ENCODE measurements around the gene FNBP1. TPM values are rescaled to one million over a fixed set of nuclear protein-coding genes. Genes with fewer than 3 reads are reported as not detected.

FNBP1 gene
- total and polyA plus RNA-seq, 5 donors: 10.8 to 27.5 (median 26.3) TPM

DNA sequence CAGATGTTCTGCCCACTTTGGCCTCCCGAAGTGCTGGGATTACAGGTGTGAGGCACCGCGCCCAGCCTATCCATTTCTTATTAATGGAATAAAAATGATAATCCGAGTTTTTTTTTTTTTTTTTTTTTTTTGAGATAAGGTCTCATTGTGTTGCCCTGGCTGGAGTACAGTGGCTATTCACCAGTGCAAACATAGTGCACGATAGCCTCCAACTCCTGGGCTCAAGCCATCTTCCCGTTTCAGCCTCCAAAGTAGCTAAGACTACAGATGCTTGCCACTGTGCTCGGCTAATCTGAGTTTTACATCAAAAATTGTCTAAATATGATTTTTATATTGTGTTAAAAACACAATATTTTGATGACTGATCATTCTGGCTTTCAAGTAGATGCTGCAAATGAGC is 17.3 kb upstream of the FNBP1 start:
- intact Hi-C loops (cut with DNase I): no loop called here
- no peaks in the 10 kb centered on the region for H3K27me3 ChIP-seq (ENCODE audit: control insufficient read depth, insufficient read depth)
- 66% methylated on average over 7 of the region's 7 CpGs for whole genome bisulfite sequencing

DNA sequence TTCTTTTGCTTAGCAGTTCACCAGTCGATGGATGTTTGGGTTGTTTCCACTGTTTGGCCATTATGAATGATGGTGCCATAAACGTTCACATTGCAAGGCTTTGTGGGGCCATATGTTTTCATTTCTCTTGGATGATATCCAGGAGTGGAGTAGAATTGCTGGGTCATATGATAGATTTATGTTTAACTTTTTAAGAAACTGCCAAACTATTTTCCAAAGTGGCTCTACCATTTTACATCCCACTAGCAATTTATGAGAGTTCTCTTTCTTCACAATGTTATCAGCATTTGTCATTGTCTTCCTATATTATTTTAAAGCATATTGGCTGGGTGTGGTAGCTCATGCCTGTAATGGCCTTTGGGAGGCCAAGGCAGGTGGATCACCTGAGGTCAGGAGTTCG is 15.9 kb upstream of the FNBP1 start:
- H3K4me1 ChIP-seq (ENCODE audit: control insufficient read depth, insufficient read depth, low read length): peaks cover 6% of the 10 kb centered on the region
- H3K27me3 ChIP-seq (ENCODE audit: control insufficient read depth, insufficient read depth): no peaks in the 10 kb centered on the region
- ATAC-seq (no peak), DNase-seq (no peak)
- intact Hi-C loops (cut with DNase I): no loop called here
- H3K4me3 ChIP-seq (ENCODE audit: low read length): no peak overlapping the region
- H3K27ac ChIP-seq (ENCODE audit: low read length): no peak overlapping the region
- 61% methylated on average over 3 of the region's 3 CpGs for WGBS
- no peaks in the 10 kb centered on the region for H3K9me3 ChIP-seq (ENCODE audit: control insufficient read depth, low read length)

More for the DNA sequence above, 17.3 kb upstream of the FNBP1 start:
- Histone ChIP-seq H3K4me3 (ENCODE audit: low read length) (no peak overlapping the region), H3K9me3 (ENCODE audit: control insufficient read depth, low read length) (no peaks in the 10 kb centered on the region), H3K27ac (ENCODE audit: low read length) (no peak overlapping the region), H3K4me1 (ENCODE audit: control insufficient read depth, insufficient read depth, low read length) (peaks cover 3% of the 10 kb centered on the region)
- ATAC-seq: peak in 1 of 2 donors; percentile 44
- DNase-seq: no peak

DNA sequence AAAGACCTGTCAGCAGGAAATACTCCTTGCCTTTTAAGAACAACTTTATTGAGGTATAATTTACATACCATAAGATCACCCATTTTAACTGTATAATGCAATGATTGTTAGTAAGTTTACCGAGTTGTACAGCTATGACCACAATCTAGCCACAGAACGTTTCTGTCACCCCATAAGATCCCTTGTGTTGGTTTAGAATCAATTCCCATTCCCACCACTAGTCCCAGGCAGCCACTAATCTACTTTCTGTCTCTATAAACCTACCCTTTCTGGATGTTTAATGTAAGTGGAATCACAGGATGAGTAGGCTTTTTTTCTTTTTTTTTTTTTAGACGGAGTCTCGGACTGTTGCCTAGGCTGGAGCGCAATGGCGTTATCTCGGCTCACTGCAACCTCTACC is 15.2 kb upstream of the FNBP1 start:
- Histone ChIP-seq H3K27me3 (ENCODE audit: control insufficient read depth, insufficient read depth) (no peaks in the 10 kb centered on the region), H3K27ac (ENCODE audit: low read length) (no peak overlapping the region), H3K4me3 (ENCODE audit: low read length) (no peak overlapping the region), H3K9me3 (ENCODE audit: control insufficient read depth, low read length) (no peaks in the 10 kb centered on the region), H3K4me1 (ENCODE audit: control insufficient read depth, insufficient read depth, low read length) (peaks cover 6% of the 10 kb centered on the region)
- DNase-seq (no peak), ATAC-seq (no peak)
- intact Hi-C loops (cut with DNase I): no loop called here
- 83% methylated on average over 7 of the region's 7 CpGs for WGBS

DNA sequence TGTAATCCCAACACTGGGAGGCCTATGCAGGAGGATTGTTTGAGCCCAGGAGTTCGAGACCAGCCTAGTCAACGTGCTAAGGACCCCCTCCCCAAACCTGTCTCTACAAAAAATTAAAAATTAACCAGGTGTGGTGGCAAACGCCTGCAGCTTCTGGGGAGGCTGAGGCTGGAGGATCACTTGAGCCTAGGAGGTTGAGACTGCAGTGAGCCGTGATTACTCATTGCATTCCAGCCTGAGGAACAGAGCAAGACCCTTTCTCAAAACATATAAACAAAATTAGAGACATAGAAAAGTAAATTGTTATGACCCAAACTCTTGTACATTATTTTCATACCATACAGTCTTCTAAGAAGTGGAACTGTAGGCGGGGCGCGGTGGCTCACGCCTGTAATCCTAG is 11.8 kb upstream of the FNBP1 start:
- Histone ChIP-seq H3K4me1 (ENCODE audit: control insufficient read depth, insufficient read depth, low read length) (peaks cover 3% of the 10 kb centered on the region), H3K4me3 (ENCODE audit: low read length) (peak overlapping the region; percentile 76), H3K27me3 (ENCODE audit: control insufficient read depth, insufficient read depth) (no peaks in the 10 kb centered on the region), H3K9me3 (ENCODE audit: control insufficient read depth, low read length) (no peaks in the 10 kb centered on the region), H3K27ac (ENCODE audit: low read length) (no peak overlapping the region)
- intact Hi-C loops (cut with DNase I): no loop called here
- no peak for DNase-seq
- 76% methylated on average over 8 of the region's 8 CpGs for WGBS
- no peak for ATAC-seq

DNA sequence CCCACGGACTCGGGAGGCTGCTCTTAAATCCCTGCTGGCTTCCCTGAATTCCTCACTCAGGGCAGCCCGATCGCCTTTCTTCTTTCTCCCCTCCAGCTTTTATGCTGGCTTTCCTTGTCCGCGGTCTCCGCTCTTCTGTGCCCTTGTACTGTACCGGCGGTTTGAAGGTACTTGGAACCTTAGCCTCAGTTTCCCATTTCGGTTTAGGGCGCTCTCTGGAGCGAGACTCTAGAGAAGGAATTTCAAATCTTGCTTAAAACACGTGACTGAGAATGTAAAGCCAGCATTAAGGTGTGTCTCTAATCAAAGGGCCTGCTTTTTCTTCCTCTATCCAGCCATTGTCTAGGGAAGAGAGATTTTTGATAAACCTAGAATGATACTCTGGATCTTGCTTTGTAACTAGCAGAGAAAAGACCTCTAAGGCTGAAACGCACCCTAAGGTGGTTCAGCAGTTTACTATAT is 11.4 kb upstream of the FNBP1 start:
- no peaks in the 10 kb centered on the region for H3K27me3 ChIP-seq (ENCODE audit: control insufficient read depth, insufficient read depth)
- intact Hi-C loops (cut with DNase I): no loop called here
- ATAC-seq: peak; percentile 3 to 8
- 4% methylated on average over 14 of the region's 14 CpGs for WGBS
- no peak for DNase-seq
- no peaks in the 10 kb centered on the region for H3K9me3 ChIP-seq (ENCODE audit: control insufficient read depth, low read length)
- H3K4me1 ChIP-seq (ENCODE audit: control insufficient read depth, insufficient read depth, low read length): peaks cover 3% of the 10 kb centered on the region
- peak overlapping the region; percentile 76 for H3K4me3 ChIP-seq (ENCODE audit: low read length)
- H3K27ac ChIP-seq (ENCODE audit: low read length): peak overlapping the region; percentile 97

DNA sequence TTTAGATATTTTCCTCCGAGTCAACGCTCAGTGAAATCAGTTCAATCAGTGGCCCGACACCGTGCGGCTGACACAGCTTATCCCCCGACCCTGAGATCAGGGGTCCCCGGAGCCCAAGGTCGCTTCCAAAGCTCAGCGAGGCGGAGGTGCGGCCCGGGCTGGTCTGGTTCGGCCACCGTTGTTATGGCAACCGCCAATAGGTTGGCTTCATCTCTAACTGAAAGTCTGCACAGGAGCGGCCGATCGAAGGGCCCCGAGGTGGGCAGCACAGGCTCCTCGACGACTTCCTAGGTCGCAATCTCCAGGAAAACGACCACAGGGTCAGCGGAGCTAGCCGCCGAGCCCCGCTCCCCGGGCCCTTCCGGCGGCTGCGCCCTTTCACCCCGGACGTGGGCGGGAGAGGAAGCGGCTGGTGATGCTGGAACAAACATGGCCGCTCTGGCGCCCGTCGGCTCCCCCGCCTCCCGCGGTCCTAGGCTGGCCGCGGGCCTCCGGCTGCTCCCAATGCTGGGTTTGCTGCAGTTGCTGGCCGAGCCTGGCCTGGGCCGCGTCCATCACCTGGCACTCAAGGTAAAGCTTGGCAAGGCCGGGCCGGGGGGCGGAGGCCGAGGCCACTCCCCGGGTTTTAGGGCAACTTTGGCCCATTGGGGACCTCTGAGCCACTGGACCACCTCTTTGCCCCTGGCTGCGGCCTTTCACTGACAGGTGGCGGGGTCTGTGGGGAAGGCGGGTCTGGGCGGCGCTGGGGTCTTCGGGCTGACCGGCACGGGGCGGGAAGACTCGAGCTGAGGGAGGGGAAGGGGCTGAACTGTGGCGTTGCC is 10.7 kb upstream of the FNBP1 start, which contains the start of gene GPR107:
TSS of gene GPR107 (plus strand) at position 403 of the 821 bp plus-strand sequence. CDS start at position 430, 27 bp downstream.
- H3K4me3 ChIP-seq (ENCODE audit: low read length): peak within 1 kb of the TSS; percentile 76
- intact Hi-C loops (cut with DNase I): no loop called here
- WGBS: under 1% methylated on average over 64 of the region's 64 CpGs
- no peaks in the 10 kb centered on the region for H3K9me3 ChIP-seq (ENCODE audit: control insufficient read depth, low read length)
- ATAC-seq (peak; percentile 98), DNase-seq (peak; percentile 84 to 93 (median 92))
- no peaks in the 10 kb centered on the region for H3K27me3 ChIP-seq (ENCODE audit: control insufficient read depth, insufficient read depth)
- peaks cover 3% of the 10 kb centered on the region for H3K4me1 ChIP-seq (ENCODE audit: control insufficient read depth, insufficient read depth, low read length)
- peak within 1 kb of the TSS; percentile 97 for H3K27ac ChIP-seq (ENCODE audit: low read length)

DNA sequence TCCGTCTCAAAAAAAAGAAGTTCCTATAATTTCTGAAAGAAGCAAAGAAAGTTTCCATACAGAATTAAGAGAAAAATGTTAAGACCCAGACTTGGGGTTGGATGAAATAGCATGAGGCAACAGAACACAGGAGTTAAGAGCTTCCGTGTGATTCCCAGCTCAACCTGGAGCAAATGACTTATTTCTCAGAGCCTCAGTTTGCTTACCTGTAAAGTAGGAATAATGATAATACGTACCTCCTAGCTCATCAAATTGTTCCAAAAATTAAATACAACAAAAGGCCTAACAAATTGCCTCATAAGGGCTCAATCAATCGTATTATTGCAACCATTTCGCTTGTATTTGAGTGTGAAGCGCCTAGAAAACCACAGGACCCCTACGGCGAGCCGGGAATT is 10.1 kb upstream of the FNBP1 start:
- H3K27me3 ChIP-seq (ENCODE audit: control insufficient read depth, insufficient read depth): no peaks in the 10 kb centered on the region
- intact Hi-C loops (cut with DNase I): no loop called here
- peaks cover 3% of the 10 kb centered on the region for H3K4me1 ChIP-seq (ENCODE audit: control insufficient read depth, insufficient read depth, low read length)
- ATAC-seq (no peak), DNase-seq (no peak)
- H3K27ac ChIP-seq (ENCODE audit: low read length): peak overlapping the region; percentile 97
- H3K9me3 ChIP-seq (ENCODE audit: control insufficient read depth, low read length): no peaks in the 10 kb centered on the region
- peak overlapping the region; percentile 76 for H3K4me3 ChIP-seq (ENCODE audit: low read length)
- 13% methylated on average over 9 of the region's 9 CpGs for WGBS

DNA sequence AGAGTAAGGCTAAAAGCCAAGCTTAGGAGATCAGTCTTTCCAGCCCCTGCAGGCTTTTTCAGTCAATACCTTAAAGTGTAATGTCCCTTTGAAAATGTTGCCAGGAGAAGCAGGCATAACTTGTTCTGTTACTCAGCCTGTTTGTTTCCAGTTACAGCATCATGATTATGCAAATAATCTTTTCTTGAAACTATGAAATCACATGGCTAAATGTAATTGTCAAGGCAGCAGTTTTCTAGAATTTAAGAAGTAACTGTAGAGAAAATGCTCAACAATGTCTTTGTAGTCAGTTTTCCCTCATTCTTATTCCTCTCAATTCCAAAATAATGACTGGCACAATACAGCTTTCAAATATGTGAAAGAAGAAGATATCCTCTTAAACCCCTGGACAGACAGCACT is 8.9 kb upstream of the FNBP1 start:
- H3K4me3 ChIP-seq (ENCODE audit: low read length): no peak overlapping the region
- intact Hi-C loops (cut with DNase I): no loop called here
- H3K4me1 ChIP-seq (ENCODE audit: control insufficient read depth, insufficient read depth, low read length): peaks cover 3% of the 10 kb centered on the region
- ATAC-seq: no peak
- no peak for DNase-seq
- H3K9me3 ChIP-seq (ENCODE audit: control insufficient read depth, low read length): no peaks in the 10 kb centered on the region
- H3K27ac ChIP-seq (ENCODE audit: low read length): no peak overlapping the region
- no peaks in the 10 kb centered on the region for H3K27me3 ChIP-seq (ENCODE audit: control insufficient read depth, insufficient read depth)

DNA sequence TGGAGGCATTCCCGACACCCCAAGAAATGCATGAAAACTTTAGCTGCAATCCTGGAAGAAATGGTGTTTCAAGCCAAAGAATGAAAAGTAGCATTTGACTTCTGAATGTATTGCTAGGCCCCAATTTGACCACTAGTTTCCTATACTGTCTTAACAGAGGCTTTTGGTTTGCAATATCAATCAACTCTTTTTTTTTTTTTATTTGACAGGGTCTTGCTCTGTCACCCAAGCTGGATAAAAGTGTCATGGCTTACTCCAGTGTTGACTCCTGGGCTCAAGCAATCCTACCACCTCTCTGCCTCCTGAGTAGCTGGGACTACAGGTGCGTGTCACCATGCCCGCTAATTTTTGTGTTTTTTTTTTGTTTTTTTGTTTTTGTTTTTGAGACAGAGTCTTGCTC is 7.5 kb upstream of the FNBP1 start:
- DNase-seq (no peak), ATAC-seq (no peak)
- H3K27me3 ChIP-seq (ENCODE audit: control insufficient read depth, insufficient read depth): no peaks in the 10 kb centered on the region
- no peak overlapping the region for H3K4me3 ChIP-seq (ENCODE audit: low read length)
- intact Hi-C loops (cut with DNase I): no loop called here
- H3K4me1 ChIP-seq (ENCODE audit: control insufficient read depth, insufficient read depth, low read length): peaks cover 3% of the 10 kb centered on the region
- no peak overlapping the region for H3K27ac ChIP-seq (ENCODE audit: low read length)
- no peaks in the 10 kb centered on the region for H3K9me3 ChIP-seq (ENCODE audit: control insufficient read depth, low read length)
- 95% methylated on average over 3 of the region's 3 CpGs for WGBS

DNA sequence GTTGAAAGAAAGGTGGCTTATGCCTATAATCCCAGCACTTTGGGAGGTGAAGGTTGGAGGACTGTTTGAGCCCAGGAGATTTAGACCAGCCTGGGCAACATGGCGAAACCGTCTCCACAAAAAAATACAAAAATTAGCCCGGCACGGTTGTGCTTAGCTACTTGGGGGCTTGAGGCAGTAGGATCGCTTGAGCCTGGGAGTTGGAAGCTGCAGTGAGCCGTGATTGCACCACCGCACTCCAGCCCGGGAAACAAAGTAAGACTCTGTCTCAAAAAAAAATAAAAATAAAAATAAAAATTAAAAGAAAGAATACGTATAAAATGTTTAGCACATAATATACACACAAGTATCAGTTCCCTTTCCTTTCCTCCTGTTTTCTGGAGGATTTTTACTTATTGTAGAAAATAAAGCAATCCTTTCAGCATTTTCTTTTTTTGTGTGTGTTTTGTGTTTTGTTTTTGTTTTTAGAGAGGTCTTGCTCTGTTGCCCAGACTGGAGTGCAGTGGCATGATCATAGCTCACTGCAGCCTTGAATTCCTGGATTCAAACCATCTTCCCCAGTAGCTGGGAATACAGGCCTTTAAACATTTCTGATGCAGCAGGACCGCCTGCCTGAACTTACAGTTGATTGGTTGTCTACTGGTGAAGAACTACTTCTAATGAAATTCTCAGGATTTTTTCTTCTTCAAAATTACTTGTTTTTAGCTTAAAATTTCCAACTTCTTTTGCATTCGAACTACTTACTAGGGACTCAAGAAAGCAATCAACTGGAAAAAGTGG is 6.6 kb upstream of the FNBP1 start:
- Histone ChIP-seq H3K27me3 (ENCODE audit: control insufficient read depth, insufficient read depth) (no peaks in the 10 kb centered on the region), H3K27ac (ENCODE audit: low read length) (no peak overlapping the region), H3K4me3 (ENCODE audit: low read length) (no peak overlapping the region), H3K4me1 (ENCODE audit: control insufficient read depth, insufficient read depth, low read length) (peaks cover under 1% of the 10 kb centered on the region), H3K9me3 (ENCODE audit: control insufficient read depth, low read length) (no peaks in the 10 kb centered on the region)
- intact Hi-C loops (cut with DNase I): loop anchor here in 3 of 4 donors (10.0 kb wide), 2 partner anchors 155 to 165 kb away; no protein-coding TSS in a partner anchor
- WGBS: 83% methylated on average over 11 of the region's 11 CpGs
- ATAC-seq: no peak
- DNase-seq: no peak

All from right cardiac atrium (tissue), 5 donors.